SK-N-SH (cell line): ENCODE results near the gene TNS4. TPM values are rescaled to one million over a fixed set of nuclear protein-coding genes. Genes with fewer than 3 reads are reported as not detected.

ENCODE experiments used
- CTCF ChIA-PET: fragments of 300-600, 350-600 bp; formaldehyde crosslinking; extraction: SDS; loops from one replicate; lab custom pipeline; 2021; lab: Yijun Ruan, JAX
- POLR2A ChIA-PET: fragments of 350-600 bp; sonication (Branson Sonifier 250); formaldehyde crosslinking; extraction: SDS; loops from one replicate; lab custom pipeline; 2020; ENCODE audit warnings: antibody characterized with exemption, inconsistent platforms; lab: Yijun Ruan, JAX
- DNase-seq: peaks from one replicate; pipeline ENCODE4 v3.0.0; 2012
- H2AFZ ChIP-seq: fragments of 200-600 bp; sonication (generic); 2 replicates; pipeline ENCODE4 v1.8.1; 2016; ENCODE audit warnings: antibody characterized with exemption, mild to moderate bottlenecking, low read depth
- H3F3A ChIP-seq: fragments of 200-600 bp; sonication (generic); replicated peaks from 2 replicates; pipeline ENCODE3; 2016; ENCODE audit warnings: antibody characterized with exemption, mild to moderate bottlenecking; ENCODE audit not compliant: insufficient read depth
- H3K27ac ChIP-seq, 2 experiments: fragments of 200-500 bp in 1 of 2; fragments of 200-600 bp in 1 of 2; sonication (Bioruptor generic) in 1 of 2; sonication (generic), shearing (Covaris generic) in 1 of 2; 2 replicates each; pipeline versions ENCODE4 v1.5.1 to v1.6.1; 2014 to 2016; ENCODE audit warnings: low read depth in 2 of 2, inconsistent platforms in 1 of 2, low read length in 1 of 2, mild to moderate bottlenecking in 1 of 2, mixed read lengths in 1 of 2
- H3K27me3 ChIP-seq: fragments of 200-600 bp; sonication (generic), shearing (Covaris generic); 2 replicates; pipeline ENCODE4 v1.6.1; 2016; ENCODE audit warnings: mixed run types; ENCODE audit not compliant: insufficient read depth
- H3K36me3 ChIP-seq, 2 experiments: fragments of 200-500 bp in 1 of 2; fragments of 200-600 bp in 1 of 2; sonication (Bioruptor generic) in 1 of 2; sonication (generic) in 1 of 2; replicated peaks in 1 of 2; 2 replicates each; pipeline versions ENCODE3 to v1.5.1; 2014 to 2016; ENCODE audit warnings: low read length in 1 of 2, mild to moderate bottlenecking in 1 of 2; ENCODE audit not compliant: insufficient read depth in 2 of 2, control insufficient read depth in 1 of 2
- H3K4me1 ChIP-seq, 2 experiments: fragments of 200-500 bp in 1 of 2; fragments of 200-600 bp in 1 of 2; sonication (Bioruptor generic) in 1 of 2; sonication (generic), shearing (Covaris generic) in 1 of 2; 2 replicates each; pipeline versions ENCODE4 v1.5.1 to v1.6.1; 2014 to 2016; ENCODE audit warnings: low read depth in 1 of 2, low read length in 1 of 2, mixed run types in 1 of 2; ENCODE audit not compliant: insufficient read depth in 2 of 2, control insufficient read depth in 1 of 2
- H3K4me2 ChIP-seq: fragments of 200-600 bp; sonication (generic), shearing (Covaris generic); 2 replicates; pipeline ENCODE4 v1.6.1; 2017; ENCODE audit warnings: mixed run types
- H3K4me3 ChIP-seq, 2 experiments: fragments of 200-500 bp in 1 of 2; fragments of 200-600 bp in 1 of 2; sonication (Bioruptor generic) in 1 of 2; sonication (generic), shearing (Covaris generic) in 1 of 2; 2 replicates each; pipeline versions ENCODE4 v1.5.1 to v1.8.1; 2014 to 2016; ENCODE audit warnings: low read depth in 2 of 2, inconsistent platforms in 1 of 2, low read length in 1 of 2, mild to moderate bottlenecking in 1 of 2, mixed read lengths in 1 of 2, moderate library complexity in 1 of 2
- H3K79me2 ChIP-seq: fragments of 200-600 bp; sonication (generic); 2 replicates; pipeline ENCODE4 v1.8.1; 2017; ENCODE audit warnings: mild to moderate bottlenecking; ENCODE audit not compliant: insufficient read depth
- H3K9ac ChIP-seq: fragments of 200-600 bp; sonication (generic); 2 replicates; pipeline ENCODE4 v1.6.1; 2017; ENCODE audit warnings: mixed run types
- H3K9me2 ChIP-seq: fragments of 200-600 bp; sonication (generic); 2 replicates; pipeline ENCODE4 v1.6.1; 2017; ENCODE audit warnings: mixed run types
- H3K9me3 ChIP-seq: fragments of 200-600 bp; sonication (generic); 2 replicates; pipeline ENCODE4 v1.6.1; 2017; ENCODE audit warnings: mixed run types, mild to moderate bottlenecking, moderate library complexity
- H4K20me1 ChIP-seq: fragments of 200-600 bp; sonication (generic); 2 replicates; pipeline ENCODE4 v1.6.1; 2017; ENCODE audit warnings: mild to moderate bottlenecking, mixed run types; ENCODE audit not compliant: insufficient read depth
- FOXJ3 ChIP-seq: sonication (generic); formaldehyde crosslinking; IDR thresholded peaks from 2 replicates; pipeline ENCODE4 v1.5.1; 2020; ENCODE audit warnings: mild to moderate bottlenecking, missing genetic modification reagents
- FOXM1 ChIP-seq: IDR thresholded peaks from 2 replicates; pipeline ENCODE4 v1.4.0; 2012; ENCODE audit warnings: low read depth, mild to moderate bottlenecking
- MXI1 ChIP-seq: IDR thresholded peaks from 2 replicates; pipeline ENCODE4 v1.6.1; 2012; ENCODE audit warnings: mild to moderate bottlenecking, low read depth, low read length, improper control_type of control experiment
- NRF1 ChIP-seq: IDR thresholded peaks from 2 replicates; pipeline ENCODE4 v1.6.1; 2012; ENCODE audit warnings: low read depth, mild to moderate bottlenecking, low read length
- POLR2AphosphoS5 ChIP-seq: IDR thresholded peaks from 2 replicates; pipeline ENCODE4 v1.6.1; 2012; ENCODE audit warnings: low read depth, low read length
- USF2 ChIP-seq: fragments of 150-350 bp; IDR thresholded peaks from 2 replicates; pipeline ENCODE4 v1.6.1; 2017; ENCODE audit warnings: antibody characterized with exemption, low read length, low read depth, borderline replicate concordance
- WGBS: methylation state at CpG from one replicate; pipeline ENCODE4 v1.1.6; 2017; ENCODE audit warnings: low lambda C conversion rate; 5-methylcytosine and 5-hydroxymethylcytosine counted together
- polyA plus RNA-seq, 3 experiments: library from polyadenylated mRNA; depleted of rRNA; stranded (reverse); fragments of >200 nt; gene quantifications; 2 replicates each; pipeline ENCODE4 v1.2.3, GENCODE V29; 2012

Gene TNS4
- polyA plus RNA-seq, 1 of the 3 experiments (the other 2 are of a cell fraction), result not detected

GRCh38 chr17:40534371-40535189 is 33.2 kb upstream of the TNS4 start:
- DNase-seq, result no peak
- no peaks in the 10 kb centered on the region for H3K9me3 ChIP-seq
- CTCF ChIA-PET, result interaction anchor here (0.9 to 16.8 kb wide), 30 partner anchors 8 to 333 kb away, joined by 3 to 381 read pairs (median 14); partner anchors contain the start of genes CCR7, GJD3, IGFBP4 and TOP2A
- no peaks in the 10 kb centered on the region for H3K79me2 ChIP-seq
- no peak overlapping the region for H3K27ac ChIP-seq
- H2AFZ ChIP-seq, result no peak overlapping the region
- H3K4me3 ChIP-seq, result no peak overlapping the region
- WGBS, result 90% methylated on average over 11 of the region's 11 CpGs
- no peaks in the 10 kb centered on the region for H3K27me3 ChIP-seq
- peaks cover 4% of the 10 kb centered on the region for H3F3A ChIP-seq
- POLR2A ChIA-PET, result interaction anchor here (0.9 to 1.4 kb wide), 3 partner anchors 25 to 172 kb away, joined by 3 to 5 read pairs (median 3); no protein-coding TSS in a partner anchor
- TF ChIP-seq FOXJ3 (no peak), USF2 (no peak), POLR2AphosphoS5 (no peak), MXI1 (no peak), FOXM1 (no peak)
- H3K4me2 ChIP-seq, result no peak overlapping the region
- H3K9me2 ChIP-seq, result no peaks in the 10 kb centered on the region
- no peaks in the 10 kb centered on the region for H4K20me1 ChIP-seq
- H3K9ac ChIP-seq, result no peak overlapping the region
- no peaks in the 10 kb centered on the region for H3K36me3 ChIP-seq
- H3K4me1 ChIP-seq, result peaks cover 5 to 29% of the 10 kb centered on the region in 2 experiments; a peak in 2 of 4 replicates

GRCh38 chr17:40533896-40534295 is 32.5 kb upstream of the TNS4 start:
- Histone ChIP-seq H3K4me3 (no peak overlapping the region), H3K9ac (no peak overlapping the region), H3K9me2 (no peaks in the 10 kb centered on the region), H3K79me2 (no peaks in the 10 kb centered on the region), H3K27me3 (no peaks in the 10 kb centered on the region), H2AFZ (no peak overlapping the region), H3K36me3 (no peaks in the 10 kb centered on the region), H3K9me3 (no peaks in the 10 kb centered on the region), H4K20me1 (no peaks in the 10 kb centered on the region), H3K4me1 (peaks cover 5 to 23% of the 10 kb centered on the region in 2 experiments; a peak in 2 of 4 replicates), H3F3A (peaks cover 4% of the 10 kb centered on the region), H3K4me2 (no peak overlapping the region), H3K27ac (no peak overlapping the region)
- POLR2A ChIA-PET, result interaction anchor here (0.7 to 1.4 kb wide), 6 partner anchors 8 to 171 kb away, joined by 3 to 7 read pairs (median 5); no protein-coding TSS in a partner anchor
- CTCF ChIA-PET, result interaction anchor here (0.7 to 16.8 kb wide), 52 partner anchors 9 to 343 kb away, joined by 3 to 381 read pairs (median 8); partner anchors contain the start of genes CCR7, GJD3, IGFBP4 and TNS4
- no peak for DNase-seq
- no peak for TF ChIP-seq NRF1
- 78% methylated on average over 4 of the region's 4 CpGs for WGBS
